Measurements from ENCODE around the gene ELL2. TPM values are rescaled to one million over a fixed set of nuclear protein-coding genes. Genes with fewer than 3 reads are reported as not detected.

Gene ELL2
- total and polyA plus RNA-seq, 9 of the 15 experiments (the other 6 are each of a cell fraction or from before 2014, with no cell fraction given), result 4.3 to 18.3 (median 14.5) TPM

GRCh38 chr5:95858661-95859595 is 102.7 kb downstream of the ELL2 start (continued):
- no peak for TF ChIP-seq CBFA2T2 (conservative IDR thresholded peaks at IDR 0.05)
- TF ChIP-seq AFF1 (IDR thresholded peaks at IDR 0.05; ENCODE audit: low read depth in 1 of 2, partially characterized antibody in 2 of 2), result no peak
- TF ChIP-seq STAG1 (CRISPR knock-in tag; IDR thresholded peaks at IDR 0.05; ENCODE audit: borderline replicate concordance), result peak; percentile 100
- TF ChIP-seq HOXB6 (CRISPR knock-in tag; IDR thresholded peaks at IDR 0.05; ENCODE audit: borderline replicate concordance), result no peak
- TF ChIP-seq MEIS2 (IDR thresholded peaks at IDR 0.05; ENCODE audit: partially characterized antibody), result no peak
- no peak for TF ChIP-seq ILF3 (IDR thresholded peaks at IDR 0.05; ENCODE audit: borderline replicate concordance)
- no peak for TF ChIP-seq KLF10 (CRISPR knock-in tag; IDR thresholded peaks at IDR 0.05)
- TF ChIP-seq ZNF586 (CRISPR knock-in tag; conservative IDR thresholded peaks at IDR 0.05), result no peak
- no peak for TF ChIP-seq ZNF696 (CRISPR knock-in tag; conservative IDR thresholded peaks at IDR 0.05)
- TF ChIP-seq MCM2 (IDR thresholded peaks at IDR 0.05; ENCODE audit: low read depth), result no peak
- TF ChIP-seq CUX1 (CRISPR knock-in tag; IDR thresholded peaks at IDR 0.05), result no peak
- TF ChIP-seq RBM14 (IDR thresholded peaks at IDR 0.05; ENCODE audit: borderline replicate concordance, insufficient read depth, low read depth, low read length), result no peak
- TF ChIP-seq ZKSCAN8 (CRISPR knock-in tag; IDR thresholded peaks at IDR 0.05), result no peak
- no peak for TF ChIP-seq STAT5B (CRISPR knock-in tag; IDR thresholded peaks at IDR 0.05)
- TF ChIP-seq SPI1 (IDR thresholded peaks at IDR 0.05; ENCODE audit: borderline replicate concordance, low read depth, low read length), result 0 out of 2 replicates have a peak, but pooled peaks have one; percentile 2
- TF ChIP-seq BCL6 (CRISPR knock-in tag; IDR thresholded peaks at IDR 0.05), result no peak
- no peak for TF ChIP-seq PRPF4 (IDR thresholded peaks at IDR 0.05; ENCODE audit: insufficient read depth, low read depth, low read length, poor library complexity, severe bottlenecking)
- TF ChIP-seq L3MBTL2 (IDR thresholded peaks at IDR 0.05), result peak; percentile 25; the same call in 1 of the 2 replicates
- TF ChIP-seq POLR2AphosphoS2 (IDR thresholded peaks at IDR 0.05; ENCODE audit: low read length), result no peak

Measured in K562 (cell line).